IPS-18c (cell line): Measurements from ENCODE around the gene B3GNT3.
"Not testable (repeated sequence)": the region's sequence is repeated elsewhere in the genome, so short reads cannot be mapped to it uniquely, and the experiment has no call there.

Experiments
- H3K4me3 ChIP-seq: 2 replicates; pipeline ENCODE4 v1.7.0; 2013; ENCODE audit warnings: low read depth, mild to moderate bottlenecking, low read length, moderate library complexity; ENCODE audit not compliant: insufficient read depth
- H3K9me3 ChIP-seq: one replicate; pipeline ENCODE4 v1.6.1; 2013; ENCODE audit warnings: mild to moderate bottlenecking, low read length, moderate library complexity; ENCODE audit not compliant: control insufficient read depth, insufficient read depth

Gene B3GNT3

DNA sequence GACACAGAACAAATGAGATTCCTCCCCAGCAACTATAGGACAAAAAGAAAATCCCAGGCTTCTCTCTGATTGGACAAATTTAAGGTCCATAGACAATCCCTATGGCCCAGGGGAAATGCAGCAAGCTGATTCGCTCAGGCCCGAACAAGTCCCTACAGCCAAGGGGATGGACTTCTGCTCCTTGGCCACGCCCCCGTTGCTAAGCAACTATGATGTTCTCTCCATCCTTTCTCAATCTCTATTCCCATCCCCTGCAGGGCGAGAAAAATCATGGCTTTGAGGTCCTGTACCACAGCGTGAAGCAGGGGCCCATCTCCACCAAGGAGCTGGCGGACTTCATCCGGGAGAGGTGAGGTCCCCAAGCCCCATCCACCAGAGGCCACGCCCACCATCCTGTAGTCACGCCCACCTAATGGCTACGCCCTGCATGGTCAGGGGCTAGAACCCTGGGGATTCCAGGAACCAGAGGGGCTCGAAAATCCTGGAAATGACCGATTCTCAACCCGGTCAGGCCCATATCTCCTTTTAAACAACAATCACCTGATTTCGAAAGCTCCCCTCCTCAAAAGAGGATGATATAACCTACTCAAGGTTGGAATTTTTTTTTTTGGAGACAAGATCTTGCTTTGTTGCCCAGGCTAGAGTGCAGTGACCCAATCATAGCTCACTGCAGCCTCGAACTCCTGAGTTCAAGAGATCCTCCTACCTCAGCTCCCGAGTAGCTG lies 32.3 kb upstream of the B3GNT3 start:
- Histone ChIP-seq H3K9me3 (no peaks in the 10 kb centered on the region), H3K4me3 (no peak overlapping the region)

DNA sequence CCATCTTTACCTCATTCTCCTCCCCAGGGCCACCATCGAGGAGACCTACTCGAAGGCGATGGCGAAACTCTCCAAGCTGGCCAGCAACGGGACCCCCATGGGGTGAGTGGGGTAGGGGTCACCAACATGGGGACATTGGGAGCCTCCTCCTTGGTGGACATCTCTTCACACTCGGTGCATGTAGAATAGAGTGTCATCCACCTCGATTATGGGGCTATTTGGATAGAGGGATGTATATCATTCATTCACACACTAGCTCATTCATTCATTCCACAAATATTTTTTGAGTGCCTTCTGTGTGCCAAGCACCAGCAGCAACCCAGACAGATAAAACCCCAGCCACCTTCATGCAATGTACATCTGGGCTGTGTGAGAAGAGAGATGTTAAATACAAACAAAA lies 30.6 kb upstream of the B3GNT3 start:
- Histone ChIP-seq H3K9me3 (no peaks in the 10 kb centered on the region), H3K4me3 (no peak overlapping the region)

DNA sequence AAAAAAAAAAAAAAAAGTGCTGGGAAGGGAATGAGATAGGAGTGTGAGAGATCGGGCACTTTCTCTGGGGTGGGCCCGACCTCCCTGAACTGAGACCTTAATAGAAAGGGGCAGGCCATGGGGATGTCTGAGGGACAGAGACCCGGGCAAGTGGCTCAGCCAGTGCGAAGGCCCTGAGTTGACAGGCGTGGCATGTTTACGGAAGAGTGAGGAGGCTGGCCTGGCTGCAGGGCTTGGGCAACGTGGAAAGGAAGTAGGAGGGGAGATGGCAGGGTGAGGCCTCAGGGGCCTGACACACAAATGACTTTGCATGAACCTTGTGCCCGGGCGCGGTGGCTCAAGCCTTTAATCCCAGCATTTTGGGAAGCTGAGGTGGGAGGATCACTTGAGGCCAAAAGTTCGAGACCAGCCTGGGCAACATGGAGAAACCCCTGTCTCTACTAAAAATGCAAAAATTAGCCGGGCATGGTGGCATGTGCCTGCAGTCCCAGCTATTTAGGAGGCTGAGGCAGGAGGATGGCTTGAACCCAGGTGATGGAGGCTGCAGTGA lies 29.8 kb upstream of the B3GNT3 start:
- H3K4me3 ChIP-seq, result no peak overlapping the region

DNA sequence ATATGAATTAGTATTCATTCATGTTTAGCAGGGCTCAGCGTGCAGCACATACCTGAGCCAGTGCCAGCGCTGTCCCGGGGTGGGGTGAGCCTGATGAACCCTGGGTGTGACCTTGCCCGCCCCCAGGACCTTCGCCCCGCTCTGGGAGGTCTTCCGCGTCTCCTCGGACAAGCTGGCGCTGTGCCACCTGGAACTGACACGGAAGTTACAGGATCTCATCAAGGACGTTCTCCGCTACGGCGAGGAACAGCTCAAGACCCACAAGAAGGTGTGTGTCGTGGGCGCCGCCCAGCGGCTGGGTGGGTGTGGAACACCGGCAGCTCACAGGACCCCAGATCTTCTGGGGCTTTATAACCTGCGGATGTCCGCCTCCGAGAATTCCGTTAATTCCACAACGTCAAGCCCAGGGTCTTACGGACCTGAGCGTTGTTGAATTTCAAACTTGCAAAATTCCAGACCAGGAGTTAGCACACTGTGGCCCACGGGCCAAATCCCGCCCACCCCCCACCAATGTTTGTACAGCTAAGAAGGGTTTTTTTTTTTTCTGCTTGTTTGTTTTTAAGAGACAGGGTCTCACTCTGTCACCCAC lies 28.3 kb upstream of the B3GNT3 start:
- no peaks in the 10 kb centered on the region for H3K9me3 ChIP-seq
- H3K4me3 ChIP-seq, result no peak overlapping the region; the same call in 1 of the 2 replicates

More for the DNA sequence above, 29.8 kb upstream of the B3GNT3 start:
- no peaks in the 10 kb centered on the region for H3K9me3 ChIP-seq

DNA sequence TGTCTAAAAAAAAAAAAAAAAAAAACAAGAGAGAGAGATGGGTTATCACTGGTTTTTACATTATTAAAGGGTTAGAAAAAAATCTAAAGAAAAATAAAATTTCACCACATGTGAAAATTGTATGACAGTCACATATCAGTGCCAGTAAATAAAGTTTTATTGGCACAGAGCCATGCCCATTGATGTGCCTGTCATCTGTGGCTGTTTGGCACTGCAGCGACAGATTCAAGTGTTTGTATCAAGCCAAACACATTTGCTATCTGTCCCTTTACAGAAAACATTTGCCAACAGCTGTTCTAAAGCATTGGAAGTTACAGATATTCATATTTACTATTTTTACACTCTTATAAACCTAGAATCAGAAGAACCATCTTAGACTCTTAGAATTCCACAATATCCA lies 27.4 kb upstream of the B3GNT3 start:
- H3K4me3 ChIP-seq, result no peak overlapping the region
- no peaks in the 10 kb centered on the region for H3K9me3 ChIP-seq

DNA sequence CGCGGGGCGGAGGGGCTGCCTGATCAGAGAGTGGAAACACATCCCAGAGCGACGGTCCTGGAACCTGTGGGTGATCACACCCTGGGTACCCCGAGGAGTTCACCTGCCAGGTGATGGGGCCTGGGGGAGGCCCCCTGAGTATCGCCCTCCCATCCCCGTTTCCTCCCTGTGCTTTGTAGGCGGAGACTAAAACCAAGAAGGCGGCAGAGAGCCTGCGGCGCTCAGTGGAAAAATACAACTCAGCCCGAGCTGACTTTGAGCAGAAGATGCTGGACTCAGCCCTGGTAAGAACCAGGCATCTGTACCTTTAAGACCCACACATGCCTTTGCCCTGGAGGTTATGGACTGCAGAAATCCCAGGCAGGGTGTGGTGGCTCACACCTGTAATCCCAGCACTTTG lies 24.3 kb upstream of the B3GNT3 start:
- Histone ChIP-seq H3K4me3 (no peak overlapping the region), H3K9me3 (no peaks in the 10 kb centered on the region)

DNA sequence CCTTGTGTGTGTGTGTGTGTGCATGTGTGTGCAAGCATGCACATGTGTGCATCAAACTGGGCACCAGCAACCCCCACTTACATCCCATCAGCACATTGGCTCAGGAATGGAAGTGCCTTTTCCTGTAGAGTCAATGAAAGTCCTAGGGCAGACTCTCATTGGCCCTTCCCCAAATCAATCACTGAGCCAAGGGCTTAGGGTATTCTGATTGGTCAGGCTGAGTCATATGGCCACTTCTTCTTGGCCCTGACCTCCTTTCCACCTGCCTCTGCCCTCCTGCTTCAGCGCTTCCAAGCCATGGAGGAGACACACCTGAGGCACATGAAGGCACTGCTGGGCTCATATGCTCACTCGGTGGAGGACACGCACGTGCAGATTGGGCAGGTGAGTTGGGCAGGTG lies 22.8 kb upstream of the B3GNT3 start:
- H3K4me3 ChIP-seq, result no peak overlapping the region

DNA sequence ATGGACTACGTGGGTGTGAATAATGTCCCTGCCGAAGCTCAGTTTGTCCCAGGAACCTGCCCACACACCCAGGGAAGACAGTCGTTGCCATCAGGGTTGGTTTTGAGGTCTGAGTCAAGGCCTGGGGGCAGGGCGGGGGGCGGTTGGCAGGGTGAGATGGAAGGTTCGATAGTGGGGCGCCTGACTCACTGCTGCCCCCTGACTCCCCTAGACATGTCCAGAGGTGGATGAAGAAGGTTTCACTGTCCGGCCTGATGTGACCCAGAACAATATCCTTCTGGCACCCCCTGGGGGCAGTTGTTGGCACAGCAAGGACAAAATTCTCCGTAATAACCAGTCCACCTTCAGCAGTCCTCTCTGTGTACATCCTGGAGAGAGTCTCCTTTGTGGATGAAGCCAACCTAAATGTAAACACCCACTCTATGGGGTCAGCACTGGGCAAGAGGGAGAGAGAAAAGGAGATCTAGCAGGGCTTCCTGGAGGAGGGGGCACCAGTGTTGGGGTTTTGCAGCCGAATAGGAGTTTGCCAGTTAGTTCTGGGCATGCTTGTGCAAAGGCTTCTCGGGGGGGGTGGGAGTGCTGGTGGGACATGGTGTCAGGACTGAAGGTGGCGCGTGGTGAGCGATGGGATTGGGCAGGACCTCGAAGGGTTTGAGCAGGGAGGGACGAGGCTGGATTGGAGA lies 19.6 kb upstream of the B3GNT3 start:
- Histone ChIP-seq H3K9me3 (peaks cover 3% of the 10 kb centered on the region), H3K4me3 (no peak overlapping the region)

More for the DNA sequence above, 22.8 kb upstream of the B3GNT3 start:
- H3K9me3 ChIP-seq, result no peaks in the 10 kb centered on the region

DNA sequence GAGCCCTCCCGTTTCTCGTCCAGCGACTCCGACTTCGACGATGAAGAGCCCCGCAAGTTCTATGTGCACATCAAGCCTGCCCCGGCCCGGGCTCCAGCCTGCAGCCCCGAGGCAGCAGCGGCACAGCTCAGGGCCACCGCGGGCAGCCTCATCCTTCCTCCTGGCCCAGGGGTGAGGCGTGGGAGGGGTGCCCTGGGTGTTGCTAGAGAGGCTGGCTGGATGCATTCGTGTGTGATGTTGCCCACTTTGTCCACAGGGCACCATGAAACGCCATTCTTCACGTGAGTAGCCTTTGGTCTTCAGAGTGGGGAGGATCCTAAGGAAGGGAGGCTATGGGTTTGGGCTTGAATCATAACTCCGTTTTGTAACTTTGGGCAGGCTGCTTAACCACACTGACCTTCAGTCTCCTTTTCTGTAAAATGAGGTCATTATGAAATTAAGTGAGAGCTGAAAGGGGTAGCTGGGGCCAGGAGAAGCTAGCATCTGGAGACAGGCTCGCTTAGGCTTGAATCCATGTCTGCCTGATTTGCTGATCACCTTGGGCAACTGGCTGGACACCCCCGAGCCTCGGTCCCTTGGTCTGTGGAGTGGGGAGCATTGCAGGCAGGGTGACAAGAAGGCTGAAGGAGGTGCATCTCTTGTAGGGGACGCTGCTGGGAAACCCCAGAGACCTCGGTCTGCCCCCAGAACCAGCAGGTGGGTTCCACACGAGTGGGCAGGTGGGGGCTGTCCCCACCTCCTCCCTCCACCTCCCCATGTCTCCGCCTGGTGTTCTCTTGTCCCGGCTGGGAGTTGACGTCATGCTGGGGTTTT lies 18.7 kb upstream of the B3GNT3 start:
- H3K4me3 ChIP-seq, result no peak overlapping the region
- H3K9me3 ChIP-seq, result peaks cover 3% of the 10 kb centered on the region

DNA sequence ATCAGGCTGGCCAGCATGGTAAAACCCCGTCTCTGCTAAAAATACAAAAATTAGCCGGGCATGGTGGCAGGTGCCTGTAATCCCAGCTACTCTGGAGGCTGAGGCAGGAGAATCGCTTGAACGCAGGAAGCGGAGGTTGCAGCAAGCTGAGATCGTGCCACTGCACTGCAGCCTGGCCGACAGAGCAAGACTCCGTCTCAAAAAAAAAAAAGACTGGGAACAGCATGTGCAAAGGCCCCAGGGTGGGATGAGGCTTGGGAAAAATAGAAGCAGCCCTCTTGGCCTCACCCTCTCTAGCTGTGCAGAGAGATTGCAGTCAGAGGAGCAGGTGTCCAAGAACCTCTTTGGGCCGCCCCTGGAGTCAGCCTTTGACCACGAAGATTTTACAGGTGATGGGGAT lies 17.1 kb upstream of the B3GNT3 start:
- H3K4me3 ChIP-seq, H3K9me3 ChIP-seq: not testable (repeated sequence)

DNA sequence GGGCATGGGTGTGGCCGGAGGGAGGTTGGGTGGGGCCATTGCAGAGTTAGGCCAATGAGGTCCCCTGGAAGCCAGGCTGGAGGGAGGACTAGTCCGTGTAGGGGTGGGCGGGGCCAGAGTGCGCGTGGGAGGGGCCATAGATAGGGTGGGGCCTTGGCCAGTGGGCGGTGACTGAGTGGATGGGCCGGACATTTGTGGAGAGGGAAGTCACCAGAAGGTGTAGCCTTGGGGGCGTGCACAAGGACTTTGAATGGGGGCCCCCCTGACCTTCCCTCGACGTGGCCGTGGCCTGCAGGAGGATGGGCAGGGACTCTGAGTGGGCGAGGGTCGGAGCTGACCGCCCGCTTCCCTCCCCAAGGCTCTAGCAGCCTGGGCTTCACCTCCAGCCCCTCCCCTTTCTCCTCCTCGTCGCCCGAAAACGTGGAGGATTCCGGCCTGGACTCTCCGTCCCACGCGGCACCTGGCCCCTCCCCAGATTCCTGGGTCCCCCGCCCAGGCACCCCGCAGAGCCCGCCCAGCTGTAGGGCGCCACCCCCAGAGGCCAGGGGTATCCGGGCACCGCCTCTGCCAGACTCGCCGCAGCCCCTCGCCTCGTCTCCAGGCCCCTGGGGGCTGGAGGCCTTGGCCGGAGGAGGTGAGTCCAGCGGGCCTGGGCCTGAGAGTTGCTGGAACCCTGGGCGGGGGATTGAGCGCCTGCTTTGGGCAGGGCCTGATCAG lies 16.5 kb upstream of the B3GNT3 start:
- Histone ChIP-seq H3K4me3 (peak overlapping the region; percentile 62), H3K9me3 (peaks cover 3% of the 10 kb centered on the region)

DNA sequence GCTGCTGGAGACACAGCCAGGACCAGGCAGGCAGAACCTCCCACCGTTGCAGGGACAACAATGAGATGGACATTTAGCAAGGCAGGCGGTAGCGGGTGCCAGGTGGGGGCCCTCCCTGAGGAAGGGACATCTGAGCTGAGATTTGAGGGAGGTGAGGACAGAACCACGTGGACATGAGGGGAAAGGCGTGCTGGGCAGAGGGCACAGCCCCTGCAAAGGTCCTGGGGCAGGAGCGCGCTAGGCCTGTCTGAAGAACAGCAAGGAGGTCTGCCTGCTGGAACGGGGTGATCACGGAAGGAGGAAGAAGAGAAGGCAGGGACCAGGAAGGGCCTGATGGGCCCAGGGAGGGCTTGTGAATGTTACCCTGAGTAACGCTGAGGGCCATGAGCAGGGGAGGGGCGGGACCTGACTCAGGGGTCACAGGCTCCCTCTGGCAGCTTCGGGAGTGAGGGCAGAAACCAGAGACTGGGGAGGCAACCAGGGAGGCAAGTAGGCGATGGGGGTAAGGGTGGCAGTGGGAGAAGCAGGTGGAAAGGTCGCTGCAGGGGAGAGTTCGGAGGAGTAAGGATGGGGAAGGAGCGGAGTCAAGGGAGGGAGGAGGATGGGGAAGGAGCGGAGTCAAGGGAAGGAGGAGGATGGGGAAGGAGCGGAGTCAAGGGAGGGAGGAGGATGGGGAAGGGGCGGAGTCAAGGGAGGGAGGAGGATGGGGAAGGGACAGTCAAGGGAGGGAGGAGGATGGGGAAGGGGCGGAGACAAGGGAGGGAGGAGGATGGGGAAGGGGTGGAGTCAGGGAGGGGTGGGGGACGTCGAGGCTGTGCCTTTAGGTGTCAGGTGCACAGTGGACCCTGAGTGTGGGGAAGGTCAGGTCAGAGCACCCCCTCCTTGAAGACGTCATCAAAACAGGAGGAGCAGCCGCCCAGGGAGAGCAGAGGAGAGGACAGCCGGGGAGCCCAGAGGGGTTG lies 15.7 kb upstream of the B3GNT3 start:
- Histone ChIP-seq H3K4me3 (peak overlapping the region; percentile 62), H3K9me3 (peaks cover 3% of the 10 kb centered on the region)

DNA sequence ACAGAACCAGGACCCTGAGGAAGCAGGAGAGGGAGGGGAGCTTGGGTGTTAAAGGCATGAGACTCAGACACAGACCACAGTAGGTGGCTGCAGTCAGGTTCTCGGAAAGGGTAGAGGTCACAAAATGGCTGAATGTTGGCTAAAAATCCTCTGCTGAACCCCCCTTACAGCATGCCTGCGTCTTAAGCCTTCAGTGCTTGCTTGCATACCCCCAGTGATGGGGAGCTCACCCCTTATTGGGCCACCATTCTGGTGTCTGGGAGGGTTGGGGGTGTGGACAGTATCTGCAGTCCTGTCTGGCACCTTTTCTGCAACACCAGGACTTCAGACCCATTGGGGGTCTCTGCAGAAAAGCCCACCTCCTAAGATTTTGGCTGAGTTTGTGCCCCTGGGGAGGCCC lies 14.2 kb upstream of the B3GNT3 start:
- no peak overlapping the region for H3K4me3 ChIP-seq
- H3K9me3 ChIP-seq, result peaks cover 3% of the 10 kb centered on the region

DNA sequence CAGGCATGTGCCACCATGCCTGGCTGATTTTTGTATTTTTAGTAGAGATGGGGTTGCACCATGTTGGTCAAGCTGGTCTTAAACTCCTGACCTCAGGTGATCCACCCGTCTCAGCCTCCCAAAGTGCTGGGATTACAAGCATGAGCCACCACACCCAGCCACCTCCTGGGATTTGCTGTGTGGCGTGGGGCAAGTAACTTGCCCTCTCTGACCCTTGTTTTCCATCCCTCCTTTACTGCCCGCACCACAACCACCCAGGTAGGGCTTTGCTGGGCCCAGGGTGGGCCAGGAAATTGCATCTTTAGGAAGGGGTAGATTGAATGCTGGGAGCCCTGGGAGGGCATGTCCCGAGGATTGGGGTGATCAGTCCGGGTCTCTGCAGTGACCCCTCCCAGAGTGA lies 11.2 kb upstream of the B3GNT3 start:
- not testable (repeated sequence) for H3K4me3 ChIP-seq, H3K9me3 ChIP-seq

DNA sequence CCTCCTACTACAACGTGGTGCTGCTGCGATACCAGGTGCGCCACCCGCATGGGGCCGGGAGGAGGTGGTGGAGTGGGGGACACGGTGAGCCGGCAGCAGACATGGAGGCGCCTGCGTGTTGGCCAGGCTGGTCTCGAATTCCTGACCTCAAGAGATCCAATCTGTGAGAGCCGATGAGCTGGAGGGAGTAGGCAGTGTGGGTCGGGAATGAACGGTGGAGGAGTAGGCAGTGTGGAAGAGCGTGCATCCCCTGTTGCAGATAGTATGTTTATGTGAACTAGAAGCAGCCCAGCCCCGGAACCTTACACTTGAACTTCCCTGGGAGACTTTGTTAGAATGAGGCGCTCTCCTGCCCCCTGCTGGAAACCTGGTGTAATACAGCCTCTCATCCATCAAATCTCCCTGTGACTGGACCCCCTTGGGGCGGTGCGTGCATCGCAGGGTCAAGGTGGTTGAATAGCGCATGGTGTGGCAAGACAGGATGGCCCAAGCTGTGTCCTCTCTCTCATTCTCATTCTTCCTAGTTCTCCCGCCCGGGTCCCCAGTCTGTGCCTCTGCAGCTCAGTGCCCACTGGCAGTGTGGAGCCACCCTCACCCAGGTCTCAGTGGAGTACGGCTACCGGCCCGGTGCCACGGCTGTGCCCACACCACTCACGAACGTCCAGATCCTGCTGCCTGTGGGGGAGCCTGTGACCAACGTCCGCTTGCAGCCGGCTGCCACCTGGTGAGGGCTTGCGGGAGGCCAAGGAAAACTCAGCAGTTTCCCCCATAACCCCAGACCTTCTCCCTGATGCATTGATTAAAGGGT lies 10.5 kb upstream of the B3GNT3 start:
- Histone ChIP-seq H3K9me3 (no peaks in the 10 kb centered on the region), H3K4me3 (no peak overlapping the region)
